ENCODE data around the gene CSTPP1. TPM values are rescaled to one million over a fixed set of nuclear protein-coding genes. Genes with fewer than 3 reads are reported as not detected.
"Not testable (repeated sequence)": the region's sequence is repeated elsewhere in the genome, so short reads cannot be mapped to it uniquely, and the experiment has no call there.

The CSTPP1 gene
- total RNA-seq, 1 donor = 5.8 TPM

DNA sequence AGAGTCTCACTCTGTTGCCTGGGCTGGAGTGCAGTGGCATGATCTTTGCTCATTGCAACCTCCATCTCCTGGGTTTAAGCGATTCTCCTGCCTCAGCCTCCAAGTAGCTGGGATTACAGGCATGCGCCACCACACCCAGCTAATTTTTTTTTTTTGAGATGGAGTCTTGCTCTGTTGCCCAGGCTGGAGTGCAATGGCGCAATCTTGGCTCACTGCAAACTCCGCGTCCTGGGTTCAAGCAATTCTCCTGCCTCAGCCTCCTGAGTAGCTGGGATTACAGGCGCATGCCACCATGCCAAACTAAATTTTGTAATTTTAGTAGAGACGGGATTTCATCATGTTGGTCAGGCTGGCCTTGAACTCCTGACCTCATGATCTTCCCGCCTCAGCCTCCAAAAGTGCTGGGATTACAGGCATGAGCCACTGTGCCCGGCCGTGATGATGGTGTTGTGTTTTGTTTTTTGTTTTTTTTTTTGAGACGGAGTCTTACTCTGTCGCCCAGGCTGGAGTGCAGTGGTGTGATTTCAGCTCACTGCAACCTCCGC, 271.5 kb downstream of the CSTPP1 start:
- not testable (repeated sequence) for H3K4me3 ChIP-seq (ENCODE audit: low read length); H3K4me1 ChIP-seq (ENCODE audit: insufficient read depth, low read length); H3K27me3 ChIP-seq (ENCODE audit: insufficient read depth, low read length); H3K9me3 ChIP-seq (ENCODE audit: low read depth, low read length)

DNA sequence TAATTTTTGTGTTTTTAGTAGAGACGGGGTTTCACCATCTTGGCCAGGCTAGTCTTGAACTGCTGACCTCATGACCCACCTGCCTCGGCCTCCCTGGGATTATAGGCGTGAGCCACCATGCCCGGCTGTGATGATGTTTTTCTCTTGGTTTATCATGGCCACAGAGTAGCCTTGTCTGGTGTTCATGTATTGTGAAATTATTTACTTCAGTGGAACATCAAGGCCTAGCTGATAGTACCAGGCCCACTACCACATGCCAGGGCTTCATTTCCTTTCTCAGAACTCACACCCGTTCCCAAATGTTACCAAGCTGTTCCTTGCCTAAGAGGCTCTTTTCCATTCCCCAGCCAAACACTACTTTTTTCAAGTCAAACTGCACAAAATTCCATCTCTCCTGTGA, 272.1 kb downstream of the CSTPP1 start:
- H3K4me3 ChIP-seq (ENCODE audit: low read length) = no peak overlapping the region
- no peaks in the 10 kb centered on the region for H3K27me3 ChIP-seq (ENCODE audit: insufficient read depth, low read length)
- no peaks in the 10 kb centered on the region for H3K9me3 ChIP-seq (ENCODE audit: low read depth, low read length)
- peaks cover 2% of the 10 kb centered on the region for H3K4me1 ChIP-seq (ENCODE audit: insufficient read depth, low read length)

Other genes starting within 250 kb of the CSTPP1 start
- 22.0 TPM for gene ARHGAP1, start 236.1 kb upstream of the CSTPP1 start, total RNA-seq
- gene ZNF408, start 235.7 kb upstream of the CSTPP1 start, total RNA-seq = 12.1 TPM
- not detected for gene F2, start 217.5 kb upstream of the CSTPP1 start, total RNA-seq
- gene CKAP5, start 90.5 kb upstream of the CSTPP1 start, total RNA-seq = 17.9 TPM
- gene LRP4, start 18.2 kb upstream of the CSTPP1 start, total RNA-seq = not detected
- 182 TPM for gene ARFGAP2, start 240.1 kb downstream of the CSTPP1 start, total RNA-seq
- gene PACSIN3, start 249.7 kb downstream of the CSTPP1 start, total RNA-seq = not detected